Ovary (tissue), 9 donors: Measurements from ENCODE around the gene WHAMM. TPM values are rescaled to one million over a fixed set of nuclear protein-coding genes. Genes with fewer than 3 reads are reported as not detected.
"Not testable (repeated sequence)": the region's sequence is repeated elsewhere in the genome, so short reads cannot be mapped to it uniquely, and the experiment has no call there.

ENCODE experiments used
- DNase-seq, 5 donors: peaks; one replicate each; pipeline ENCODE4 v3.0.0-alpha.2; 2019 to 2020
- H3K27ac ChIP-seq, 2 donors: fragments of 200-600 bp; one replicate each; pipeline versions ENCODE4 v1.5.1 to v1.8.0; 2019 to 2022
- H3K27me3 ChIP-seq: fragments of 200-600 bp; one replicate; pipeline ENCODE4 v1.8.0; 2022
- H3K36me3 ChIP-seq: fragments of 200-600 bp; sonication (generic); one replicate; pipeline ENCODE4 v1.5.1; 2019
- H3K4me1 ChIP-seq: one replicate; pipeline ENCODE4 v1.8.1; 2013; ENCODE audit warnings: mild to moderate bottlenecking, moderate library complexity; ENCODE audit not compliant: insufficient read depth
- H3K4me3 ChIP-seq: fragments of 200-600 bp; sonication (generic); one replicate; pipeline ENCODE4 v1.5.1; 2017
- H3K9me3 ChIP-seq, 2 donors: fragments of 200-600 bp in 1 of 2; sonication (generic) in 1 of 2; one replicate each; pipeline versions ENCODE4 v1.5.1 to v1.8.1; 2013 to 2019; ENCODE audit warnings: mild to moderate bottlenecking in 1 of 2, moderate library complexity in 1 of 2
- EP300 ChIP-seq: sonication (generic); formaldehyde crosslinking; IDR thresholded peaks from one replicate; pipeline ENCODE4 v1.6.1; 2017; ENCODE audit warnings: antibody characterized with exemption
- POLR2A ChIP-seq: fragments of 450-650 bp; IDR thresholded peaks from one replicate; pipeline ENCODE4 v1.6.1; 2017; ENCODE audit warnings: antibody characterized with exemption, mild to moderate bottlenecking, moderate library complexity
- WGBS, 3 donors: extraction: QIAGEN DNeasy Blood & Tissue Kit in 1 of 3; methylation state at CpG; one replicate each; pipeline versions ENCODE4 v1.1.5 to v1.1.7; 2013 to 2017; 5-methylcytosine and 5-hydroxymethylcytosine counted together
- intact Hi-C, 4 donors: fragments of 100-400 bp; cut with DNase I; formaldehyde crosslinking; loops; one replicate each; pipeline versions ENCODE4 v1.11.0 to v1.15.1; 2022 to 2023
- polyA plus RNA-seq, 2 donors: library from polyadenylated mRNA; stranded (reverse); fragments of 200-250 nt in 1 of 2; fragments of 350-450 nt in 1 of 2; fragmentation: Illumina TruSeq in 1 of 2; extraction: RNeasy Lipid Tissue Mini Kit (QIAGEN cat#74804) in 1 of 2; gene quantifications; one replicate each; pipeline ENCODE4 v1.2.3, GENCODE V29; 2013 to 2014
- total RNA-seq, 7 donors: library from RNA; depleted of rRNA in 2 of 7; stranded (reverse); fragments of >200 nt in 2 of 7; fragmentation: NEBNext Ultra II Directional in 3 of 7; extraction: Animal tissue kit (Norgen Biotek cat#: 25700) in 3 of 7; gene quantifications; one replicate each; pipeline versions ENCODE4 v1.1.0 to v1.2.4, GENCODE V29; 2016 to 2023
- TF ChIP-seq, protein P1 (sequence below), 3 donors: fragments of 450-650 bp in 2 of 3; fragments of 200-600 bp in 1 of 3; IDR thresholded peaks; one replicate each; pipeline versions ENCODE4 v1.5.1 to v1.8.0; 2016 to 2022; ENCODE audit warnings: antibody characterized with exemption in 3 of 3, mild to moderate bottlenecking in 1 of 3
- donor health status: DM: no; HTN: no; CAD: no; lungs with moderate emphysema.
- donor health status: DM: no; HTN: no; CAD: no.
- donor health status: Bipolar disorder and iron deficiency.
- donor health status: DM: yes; HTN: yes; CAD: no.
- donor health status: DM: no; HTN: no; CAD: no.
- donor health status: DM: yes; HTN: yes; CAD: no.

WHAMM gene
- total and polyA plus RNA-seq, 9 donors = 6.5 to 12.5 (median 8.5) TPM

- TF ChIP-seq EP300 (no peak), POLR2A (no peak)
- TF ChIP-seq, protein P1, sequence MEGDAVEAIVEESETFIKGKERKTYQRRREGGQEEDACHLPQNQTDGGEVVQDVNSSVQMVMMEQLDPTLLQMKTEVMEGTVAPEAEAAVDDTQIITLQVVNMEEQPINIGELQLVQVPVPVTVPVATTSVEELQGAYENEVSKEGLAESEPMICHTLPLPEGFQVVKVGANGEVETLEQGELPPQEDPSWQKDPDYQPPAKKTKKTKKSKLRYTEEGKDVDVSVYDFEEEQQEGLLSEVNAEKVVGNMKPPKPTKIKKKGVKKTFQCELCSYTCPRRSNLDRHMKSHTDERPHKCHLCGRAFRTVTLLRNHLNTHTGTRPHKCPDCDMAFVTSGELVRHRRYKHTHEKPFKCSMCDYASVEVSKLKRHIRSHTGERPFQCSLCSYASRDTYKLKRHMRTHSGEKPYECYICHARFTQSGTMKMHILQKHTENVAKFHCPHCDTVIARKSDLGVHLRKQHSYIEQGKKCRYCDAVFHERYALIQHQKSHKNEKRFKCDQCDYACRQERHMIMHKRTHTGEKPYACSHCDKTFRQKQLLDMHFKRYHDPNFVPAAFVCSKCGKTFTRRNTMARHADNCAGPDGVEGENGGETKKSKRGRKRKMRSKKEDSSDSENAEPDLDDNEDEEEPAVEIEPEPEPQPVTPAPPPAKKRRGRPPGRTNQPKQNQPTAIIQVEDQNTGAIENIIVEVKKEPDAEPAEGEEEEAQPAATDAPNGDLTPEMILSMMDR (IDR thresholded peaks at IDR 0.05) = no peak
- DNase-seq = no peak
- H3K4me3 ChIP-seq = no peak overlapping the region
- no peaks in the 10 kb centered on the region for H3K4me1 ChIP-seq
- no peaks in the 10 kb centered on the region for H3K36me3 ChIP-seq
- intact Hi-C loops = no loop called here
- H3K27ac ChIP-seq = no peak overlapping the region
- H3K27me3 ChIP-seq = no peaks in the 10 kb centered on the region
- 75 to 81% (median 75%) methylated on average over 2 of the region's 2 CpGs for WGBS, 3 donors
- H3K9me3 ChIP-seq = no peaks in the 10 kb centered on the region
Observed at GRCh38 chr15:82864967-82865366, 55.5 kb downstream of the WHAMM start.

DNA sequence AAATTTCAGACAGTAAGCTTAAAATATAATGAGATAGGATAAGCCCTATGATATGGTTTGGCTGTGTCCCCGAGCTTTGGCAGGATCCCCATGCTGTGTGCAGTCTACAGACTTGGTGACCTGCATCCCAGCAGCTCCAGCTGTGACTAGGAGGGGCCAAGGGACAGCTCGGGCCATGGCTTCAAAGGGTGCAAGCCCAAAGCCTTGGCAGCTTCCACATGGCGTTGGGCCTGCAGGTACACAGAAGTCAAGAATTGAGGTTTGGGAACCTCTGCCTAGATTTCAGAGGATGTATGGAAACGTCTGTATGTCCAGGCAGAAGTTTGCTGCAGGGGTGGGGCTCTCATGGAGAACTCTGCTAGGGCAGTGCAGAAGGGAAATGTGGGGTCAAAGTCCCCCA lies 56.2 kb downstream of the WHAMM start:
- H3K4me3 ChIP-seq, intact Hi-C loops, DNase-seq, H3K27me3 ChIP-seq, H3K36me3 ChIP-seq, H3K9me3 ChIP-seq, H3K27ac ChIP-seq, H3K4me1 ChIP-seq: not testable (repeated sequence)
- WGBS, 3 donors = 66 to 85% (median 67%) methylated on average over 4 of the region's 4 CpGs

GRCh38 chr15:82865981-82866380 lies 56.6 kb downstream of the WHAMM start:
- H3K27ac ChIP-seq, H3K9me3 ChIP-seq, H3K4me3 ChIP-seq, DNase-seq, intact Hi-C loops, H3K36me3 ChIP-seq, H3K27me3 ChIP-seq, H3K4me1 ChIP-seq: not testable (repeated sequence)
- 81 to 93% (median 93%) methylated on average over 3 of the region's 3 CpGs for WGBS, 3 donors

DNA sequence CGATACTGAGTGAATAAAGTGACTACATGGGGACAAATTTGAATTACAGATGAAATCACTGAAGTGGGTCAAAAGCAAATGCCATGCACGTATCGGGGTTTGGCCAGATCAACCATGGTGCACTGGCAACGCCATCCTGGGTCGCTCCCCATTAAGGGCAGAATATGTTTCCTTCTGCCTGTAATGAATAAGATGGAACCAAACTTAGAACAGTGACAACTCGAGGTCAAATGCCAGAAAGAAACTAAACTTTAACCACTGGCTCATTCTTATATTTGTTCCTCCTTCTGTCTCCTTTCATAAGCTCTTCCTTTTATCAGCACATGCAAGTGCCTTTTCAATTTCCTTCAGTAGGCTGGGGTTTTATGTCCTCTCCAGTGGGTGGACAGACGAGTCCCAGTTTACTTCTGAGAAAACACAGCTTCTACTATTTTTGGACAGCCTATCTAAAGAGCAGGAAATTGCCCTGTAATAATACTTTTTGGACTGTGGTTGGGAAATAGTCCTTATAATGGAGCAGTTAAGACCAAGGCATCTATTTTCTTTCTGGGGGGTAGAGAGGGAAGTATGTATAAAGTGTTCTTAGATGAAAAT lies 61.4 kb downstream of the WHAMM start:
- Histone ChIP-seq H3K27ac (no peak overlapping the region), H3K36me3 (no peaks in the 10 kb centered on the region), H3K9me3 (no peaks in the 10 kb centered on the region), H3K4me3 (no peak overlapping the region), H3K4me1 (no peaks in the 10 kb centered on the region), H3K27me3 (no peaks in the 10 kb centered on the region)
- TF ChIP-seq, protein P1 (IDR thresholded peaks at IDR 0.05) = no peak
- TF ChIP-seq EP300 (no peak), POLR2A (no peak)
- intact Hi-C loops = no loop called here
- DNase-seq = no peak
- WGBS, 3 donors = 75 to 78% (median 77%) methylated on average over 7 of the region's 7 CpGs

- 81% methylated on average over 5 of the region's 5 CpGs for WGBS, 3 donors
- intact Hi-C loops = no loop called here
- TF ChIP-seq POLR2A = no peak
- TF ChIP-seq EP300 = no peak
- TF ChIP-seq, protein P1 (IDR thresholded peaks at IDR 0.05) = no peak
- Histone ChIP-seq H3K27me3 (no peaks in the 10 kb centered on the region), H3K27ac (no peak overlapping the region), H3K4me1 (no peaks in the 10 kb centered on the region), H3K4me3 (no peak overlapping the region), H3K9me3 (no peaks in the 10 kb centered on the region), H3K36me3 (no peaks in the 10 kb centered on the region)
- DNase-seq = no peak
Observed at GRCh38 chr15:82871358-82871757, 61.9 kb downstream of the WHAMM start.
